Stimulated activated naive CD8-positive, alpha-beta T cell treated with anti-CD3 and anti-CD28 coated beads, Interleukin-15, amount 100 ng/mL, for 72 hours (primary cell): ENCODE data around the gene EFNB2.

Experiments
- ATAC-seq: fragments of 150-1000 bp; cut with Tn5 transposase; 2 replicates; pipeline ENCODE4 v1.10.0; 2021; ENCODE audit warnings: mild to moderate bottlenecking, moderate library complexity
- DNase-seq, 2 donors: peaks; one replicate each; pipeline ENCODE4 v3.0.0; 2021 to 2022
- H3K27ac Mint-ChIP-seq, 2 donors: one replicate each; pipeline ENCODE4 v1.8.0; 2022; ENCODE audit warnings: mild to moderate bottlenecking in 2 of 2, mixed read lengths in 2 of 2, moderate library complexity in 2 of 2
- H3K27me3 Mint-ChIP-seq: one replicate; pipeline ENCODE4 v1.8.0; 2022; ENCODE audit warnings: mixed read lengths
- H3K4me1 Mint-ChIP-seq: one replicate; pipeline ENCODE4 v1.8.0; 2022; ENCODE audit warnings: mild to moderate bottlenecking, mixed read lengths
- H3K4me3 Mint-ChIP-seq, 2 donors: one replicate each; pipeline ENCODE4 v1.8.0; 2022; ENCODE audit warnings: mild to moderate bottlenecking in 2 of 2, mixed read lengths in 2 of 2, moderate library complexity in 1 of 2
- H3K9me3 Mint-ChIP-seq, 2 donors: one replicate each; pipeline ENCODE4 v1.8.0; 2022; ENCODE audit warnings: mixed read lengths in 2 of 2

Gene EFNB2

GRCh38 chr13:106503272-106503671 lies 32.2 kb downstream of the EFNB2 start:
- H3K27ac Mint-ChIP-seq: no peak overlapping the region
- H3K4me3 Mint-ChIP-seq: no peak overlapping the region
- ATAC-seq: no peak

GRCh38 chr13:106500445-106500844 lies 35.0 kb downstream of the EFNB2 start:
- H3K27me3 Mint-ChIP-seq: peaks cover 48% of the 10 kb centered on the region
- H3K9me3 Mint-ChIP-seq: no peaks in the 10 kb centered on the region
- H3K4me3 Mint-ChIP-seq: no peak overlapping the region
- peaks cover 5% of the 10 kb centered on the region for H3K4me1 Mint-ChIP-seq
- no peak for DNase-seq
- peak overlapping the region in 1 of 2 donors; percentile 44 for H3K27ac Mint-ChIP-seq
- no peak for ATAC-seq

More at GRCh38 chr13:106503272-106503671, 32.2 kb downstream of the EFNB2 start:
- Mint-ChIP-seq H3K4me1 (peaks cover 5% of the 10 kb centered on the region), H3K9me3 (no peaks in the 10 kb centered on the region), H3K27me3 (peaks cover 21% of the 10 kb centered on the region)
- no peak for DNase-seq

GRCh38 chr13:106499896-106500295 lies 35.6 kb downstream of the EFNB2 start:
- Mint-ChIP-seq H3K4me1 (peaks cover 5% of the 10 kb centered on the region), H3K4me3 (no peak overlapping the region), H3K9me3 (no peaks in the 10 kb centered on the region), H3K27me3 (peaks cover 51% of the 10 kb centered on the region), H3K27ac (no peak overlapping the region)
- ATAC-seq (no peak), DNase-seq (no peak)

- ATAC-seq (no peak), DNase-seq (no peak)
- Mint-ChIP-seq H3K9me3 (no peaks in the 10 kb centered on the region), H3K27me3 (peaks cover 51% of the 10 kb centered on the region), H3K27ac (no peak overlapping the region), H3K4me3 (no peak overlapping the region), H3K4me1 (peaks cover 5% of the 10 kb centered on the region)
Observed at GRCh38 chr13:106499113-106499512, 36.3 kb downstream of the EFNB2 start.

DNA sequence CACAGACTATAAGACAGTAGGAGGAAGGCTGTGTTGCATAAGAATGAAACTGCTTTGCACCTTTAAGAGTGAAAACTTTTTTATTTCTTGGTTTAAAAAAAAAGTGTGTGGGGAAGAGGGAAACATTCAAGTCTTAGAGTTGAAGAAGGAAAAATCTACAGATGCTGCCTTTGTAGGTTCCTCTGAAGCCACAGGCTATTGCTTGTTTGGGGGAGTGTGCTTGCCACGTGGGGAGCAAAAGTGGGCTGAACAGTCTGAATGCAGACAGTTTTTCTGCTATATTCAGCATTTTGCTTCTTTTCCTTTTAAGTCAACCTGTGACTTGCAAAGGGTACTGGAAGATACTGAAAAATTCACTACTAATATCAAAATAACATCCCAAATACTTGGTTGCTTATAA lies 36.9 kb downstream of the EFNB2 start:
- Mint-ChIP-seq H3K27me3 (peaks cover 55% of the 10 kb centered on the region), H3K4me3 (no peak overlapping the region), H3K27ac (no peak overlapping the region), H3K9me3 (no peaks in the 10 kb centered on the region), H3K4me1 (peaks cover 8% of the 10 kb centered on the region)
- DNase-seq (no peak), ATAC-seq (no peak)

DNA sequence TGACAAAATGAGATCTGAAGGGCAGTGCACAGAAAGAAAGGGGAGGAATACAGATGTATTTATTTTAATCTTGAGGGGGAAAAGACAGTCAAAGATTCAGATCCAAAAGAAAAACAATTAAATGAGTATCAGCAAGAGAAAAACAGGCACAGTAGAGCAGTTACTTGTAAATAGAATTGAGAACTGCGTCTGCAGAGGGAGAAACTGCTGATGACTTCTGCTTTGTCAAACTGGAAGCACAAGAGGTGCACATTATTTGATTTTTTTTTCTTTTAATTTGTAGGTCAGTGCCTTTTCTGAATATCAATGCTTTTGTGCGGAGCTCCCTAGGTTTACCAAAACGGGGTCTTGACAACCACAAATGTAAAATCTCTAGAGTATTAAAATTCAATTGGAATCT lies 37.3 kb downstream of the EFNB2 start:
- ATAC-seq (no peak), DNase-seq (no peak)
- no peak overlapping the region for H3K27ac Mint-ChIP-seq
- no peaks in the 10 kb centered on the region for H3K9me3 Mint-ChIP-seq
- peaks cover 59% of the 10 kb centered on the region for H3K27me3 Mint-ChIP-seq
- no peak overlapping the region for H3K4me3 Mint-ChIP-seq
- H3K4me1 Mint-ChIP-seq: peaks cover 12% of the 10 kb centered on the region

- Mint-ChIP-seq H3K4me3 (no peak overlapping the region), H3K9me3 (no peaks in the 10 kb centered on the region), H3K27me3 (peaks cover 62% of the 10 kb centered on the region), H3K4me1 (peaks cover 22% of the 10 kb centered on the region), H3K27ac (no peak overlapping the region)
- ATAC-seq (no peak), DNase-seq (no peak)
Observed at GRCh38 chr13:106497079-106497478, 38.4 kb downstream of the EFNB2 start.

DNA sequence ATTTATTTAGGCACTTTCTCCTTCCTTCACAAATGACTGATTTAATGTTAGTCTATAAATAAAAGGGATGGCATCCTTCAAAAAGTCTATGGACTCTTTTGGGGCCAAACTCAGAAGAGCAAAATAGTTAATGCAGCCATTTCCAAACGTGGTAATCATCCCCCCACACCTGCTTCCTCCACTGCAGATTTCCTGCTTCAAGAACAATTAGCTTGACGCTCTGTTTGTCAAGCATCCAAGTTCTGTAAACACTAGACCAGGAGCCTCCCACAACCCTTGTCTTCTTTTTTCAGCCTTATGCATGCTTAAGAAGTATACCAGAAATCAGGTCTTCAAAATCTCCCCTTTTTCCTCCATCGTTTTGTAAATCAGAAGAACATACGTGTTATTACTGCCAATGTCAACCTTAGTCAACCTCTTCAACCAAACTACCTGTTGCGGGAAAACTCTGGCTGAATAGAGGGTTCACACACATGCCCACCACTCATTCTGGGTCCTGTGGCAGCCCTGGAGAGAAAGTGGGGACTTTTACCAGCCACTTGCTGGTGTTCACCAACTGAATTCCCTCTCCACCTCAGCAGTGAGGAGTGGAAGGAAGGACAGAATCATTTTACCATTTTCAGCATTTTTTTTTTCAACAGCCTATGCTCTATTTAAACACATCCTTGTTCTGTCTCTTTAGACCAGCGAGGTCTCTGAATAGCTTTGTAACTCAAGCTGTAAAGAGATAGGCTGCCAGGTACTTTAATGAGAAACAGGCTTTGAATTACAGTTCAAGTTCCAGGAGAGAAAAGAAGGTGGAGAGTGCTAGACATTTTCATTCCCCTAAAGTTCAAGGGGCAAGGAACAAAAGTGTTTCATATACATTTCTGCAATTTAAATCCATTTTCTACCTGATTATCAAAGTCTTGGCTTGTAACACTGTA lies 39.1 kb downstream of the EFNB2 start:
- H3K4me3 Mint-ChIP-seq: no peak overlapping the region
- H3K27me3 Mint-ChIP-seq: peaks cover 68% of the 10 kb centered on the region
- ATAC-seq (no peak), DNase-seq (no peak)
- H3K27ac Mint-ChIP-seq: no peak overlapping the region
- no peaks in the 10 kb centered on the region for H3K9me3 Mint-ChIP-seq
- H3K4me1 Mint-ChIP-seq: peaks cover 27% of the 10 kb centered on the region

GRCh38 chr13:106494936-106495335 lies 40.5 kb downstream of the EFNB2 start:
- Mint-ChIP-seq H3K4me1 (peaks cover 32% of the 10 kb centered on the region), H3K4me3 (no peak overlapping the region), H3K9me3 (no peaks in the 10 kb centered on the region), H3K27me3 (peaks cover 80% of the 10 kb centered on the region), H3K27ac (no peak overlapping the region)
- DNase-seq (no peak), ATAC-seq (no peak)

DNA sequence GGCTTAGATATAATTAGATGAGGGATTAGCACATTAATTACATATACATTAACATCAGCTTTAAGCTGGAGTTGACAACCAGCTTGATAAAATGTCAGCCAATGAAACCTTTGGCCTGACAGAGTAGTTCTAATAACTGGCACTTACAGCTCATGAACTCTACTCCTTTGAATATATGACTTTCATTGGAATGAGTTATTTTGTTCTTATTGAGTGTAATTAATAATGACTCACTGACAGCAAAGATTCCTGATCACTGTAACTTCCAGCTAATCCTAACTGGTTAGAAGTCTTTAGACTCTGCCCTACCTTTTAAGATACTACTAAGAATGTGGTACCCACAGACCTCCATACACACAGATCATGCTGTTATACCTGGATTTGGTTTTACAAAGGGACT lies 41.0 kb downstream of the EFNB2 start:
- Mint-ChIP-seq H3K27ac (no peak overlapping the region), H3K9me3 (no peaks in the 10 kb centered on the region), H3K27me3 (peaks cover 84% of the 10 kb centered on the region), H3K4me3 (no peak overlapping the region), H3K4me1 (peaks cover 31% of the 10 kb centered on the region)
- ATAC-seq (no peak), DNase-seq (no peak)

DNA sequence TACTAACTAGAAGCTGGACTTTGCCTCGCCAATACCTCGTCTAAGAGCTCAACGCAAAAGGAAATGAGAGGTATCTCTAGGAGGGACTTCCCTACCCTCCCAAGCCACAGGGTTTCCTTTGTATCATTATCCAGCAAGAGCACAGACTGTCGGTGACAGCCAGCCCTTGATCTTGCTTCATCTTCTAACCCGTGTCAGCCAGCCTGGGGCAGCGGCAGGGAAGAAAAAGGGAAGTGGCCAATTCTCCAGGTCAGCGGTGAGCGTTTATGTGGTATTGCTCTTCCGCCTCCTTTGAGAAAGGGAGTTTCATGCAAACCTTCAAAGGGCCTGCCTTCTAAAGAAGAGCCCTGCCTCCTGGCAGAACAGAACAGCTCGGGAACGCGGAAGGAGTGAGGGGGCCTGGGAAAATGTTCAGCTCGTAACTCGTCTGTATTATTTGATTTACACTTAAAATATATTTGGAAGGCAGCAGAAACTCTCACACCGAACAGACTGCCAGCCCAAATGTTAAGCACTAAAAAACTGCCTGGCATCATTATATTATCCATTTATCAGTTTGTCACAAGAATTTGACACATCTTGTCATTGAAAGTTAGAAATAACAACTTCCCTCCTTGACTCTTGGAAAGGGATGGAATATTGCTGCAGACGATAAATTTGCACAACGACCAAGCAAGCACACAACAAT lies 41.8 kb downstream of the EFNB2 start:
- peaks cover 84% of the 10 kb centered on the region for H3K27me3 Mint-ChIP-seq
- H3K9me3 Mint-ChIP-seq: no peaks in the 10 kb centered on the region
- H3K4me1 Mint-ChIP-seq: peaks cover 31% of the 10 kb centered on the region
- peak; percentile 50 for ATAC-seq
- no peak overlapping the region for H3K27ac Mint-ChIP-seq
- no peak overlapping the region for H3K4me3 Mint-ChIP-seq
- peak in 1 of 2 donors; percentile 11 for DNase-seq

DNA sequence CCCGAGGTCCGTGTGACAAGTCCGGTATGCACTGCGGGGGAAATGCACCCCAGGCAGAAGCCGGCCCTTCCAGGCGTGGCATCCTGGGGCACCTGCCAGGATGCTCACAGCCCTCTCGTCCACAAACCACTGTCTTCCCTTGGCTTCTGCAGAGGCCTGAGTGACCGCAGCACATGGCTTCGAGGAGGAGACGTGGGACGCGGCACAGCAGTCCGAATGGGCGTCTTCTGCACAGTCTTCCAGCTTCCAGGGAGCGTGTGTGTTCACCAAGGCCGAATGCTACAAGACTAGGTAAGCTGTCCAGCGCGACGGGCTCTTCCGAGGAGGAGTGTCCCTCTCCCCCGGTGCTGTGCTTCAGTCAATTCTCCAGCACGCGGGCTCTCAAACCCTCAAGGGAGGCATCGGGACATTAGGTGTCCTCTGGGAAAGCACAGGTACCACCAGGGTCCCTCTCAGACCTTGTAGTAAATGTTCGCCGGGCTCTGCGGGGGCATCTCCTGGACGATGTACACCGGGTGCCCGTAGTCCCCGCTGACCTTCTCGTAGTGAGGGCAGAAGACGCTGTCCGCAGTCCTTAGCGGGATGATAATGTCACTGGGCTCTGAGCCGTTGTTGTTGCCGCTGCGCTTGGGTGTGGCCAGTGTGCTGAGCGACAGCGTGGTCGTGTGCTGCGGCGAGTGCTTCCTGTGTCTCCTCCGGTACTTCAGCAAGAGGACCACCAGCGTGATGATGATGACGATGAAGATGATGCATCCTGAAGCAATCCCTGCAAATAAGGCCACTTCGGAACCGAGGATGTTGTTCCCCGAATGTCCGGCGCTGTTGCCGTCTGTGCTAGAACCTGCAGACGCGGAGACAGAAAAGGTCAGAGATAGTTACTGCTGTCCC lies 42.6 kb downstream of the EFNB2 start:
- ATAC-seq (no peak), DNase-seq (no peak)
- no peak overlapping the region for H3K4me3 Mint-ChIP-seq
- H3K4me1 Mint-ChIP-seq: peaks cover 31% of the 10 kb centered on the region
- peaks cover 84% of the 10 kb centered on the region for H3K27me3 Mint-ChIP-seq
- H3K27ac Mint-ChIP-seq: no peak overlapping the region
- no peaks in the 10 kb centered on the region for H3K9me3 Mint-ChIP-seq

GRCh38 chr13:106491928-106492587 lies 43.4 kb downstream of the EFNB2 start:
- Mint-ChIP-seq H3K27ac (no peak overlapping the region), H3K4me3 (no peak overlapping the region), H3K9me3 (no peaks in the 10 kb centered on the region), H3K4me1 (peaks cover 31% of the 10 kb centered on the region), H3K27me3 (peaks cover 82% of the 10 kb centered on the region)
- DNase-seq (no peak), ATAC-seq (no peak)

DNA sequence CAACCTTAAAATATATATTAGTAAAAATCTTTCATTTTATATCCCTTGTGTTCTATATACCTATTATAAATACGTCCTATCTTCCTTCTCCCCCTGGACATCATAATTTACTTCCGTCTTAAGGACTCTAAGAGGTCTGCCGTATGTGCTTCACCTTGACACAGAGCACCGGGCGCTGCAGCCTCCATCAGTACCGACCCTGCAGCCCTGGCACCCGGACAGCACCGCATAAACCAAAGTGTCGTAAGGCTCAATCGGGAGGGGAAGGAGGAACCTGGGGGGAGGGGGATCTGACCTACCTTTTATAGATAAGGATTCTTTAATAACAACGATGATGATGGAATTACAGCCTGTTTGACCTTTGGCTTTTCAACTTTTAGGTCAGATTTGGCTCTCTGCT lies 44.0 kb downstream of the EFNB2 start:
- Mint-ChIP-seq H3K27me3 (peaks cover 83% of the 10 kb centered on the region), H3K27ac (no peak overlapping the region), H3K4me3 (peak overlapping the region in 1 of 2 donors; percentile 55), H3K9me3 (no peaks in the 10 kb centered on the region), H3K4me1 (peaks cover 31% of the 10 kb centered on the region)
- DNase-seq: no peak
- ATAC-seq: no peak
